Measurements from ENCODE around the gene MAST4. TPM values are rescaled to one million over a fixed set of nuclear protein-coding genes. Genes with fewer than 3 reads are reported as not detected.

Gene MAST4
- total RNA-seq, 1 donor from 2014 or later = 20.9 TPM

DNA sequence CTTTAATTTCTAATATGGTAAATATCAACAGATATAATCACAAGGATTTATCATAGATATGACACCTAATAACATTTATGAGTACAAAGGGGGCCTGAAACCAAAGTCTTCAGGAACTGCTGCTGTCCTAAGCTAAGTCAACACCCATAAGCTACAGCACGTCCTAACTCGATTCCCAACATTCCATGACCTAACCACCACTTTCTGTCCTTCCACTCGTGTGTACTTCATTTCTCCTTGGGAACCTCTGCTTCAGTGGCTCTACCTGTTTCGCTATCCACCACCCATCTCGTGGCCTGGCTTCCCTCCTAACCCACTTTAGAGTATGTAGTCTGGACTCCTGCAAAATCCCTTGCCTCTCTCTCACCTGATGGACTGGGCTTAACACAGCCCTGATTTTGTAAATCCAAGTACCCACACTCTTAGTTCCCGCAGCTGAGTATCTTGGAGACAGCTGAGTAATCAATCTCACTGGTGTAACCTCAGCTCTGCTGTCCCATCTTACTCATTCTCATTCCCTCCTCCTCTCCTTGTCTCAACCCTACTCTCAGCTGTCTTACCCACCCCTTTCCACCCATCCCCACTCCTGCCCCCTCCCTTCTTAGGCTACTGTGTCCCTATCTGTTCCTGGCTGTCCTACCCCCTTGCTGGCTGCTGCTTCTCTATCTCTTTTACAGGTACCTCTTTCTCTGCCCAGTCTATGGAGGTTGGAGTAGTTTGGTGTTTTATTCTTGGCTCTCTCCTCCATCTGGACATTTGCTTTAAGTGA lies 101.8 kb downstream of the MAST4 start:
- no peak for DNase-seq (ENCODE audit: low spot score)

GRCh38 chr5:66701244-66701643 lies 105.1 kb downstream of the MAST4 start:
- DNase-seq (ENCODE audit: low spot score) = no peak

- no peak for DNase-seq (ENCODE audit: low spot score)
Measured at GRCh38 chr5:66702426-66702825, 106.2 kb downstream of the MAST4 start.

DNA sequence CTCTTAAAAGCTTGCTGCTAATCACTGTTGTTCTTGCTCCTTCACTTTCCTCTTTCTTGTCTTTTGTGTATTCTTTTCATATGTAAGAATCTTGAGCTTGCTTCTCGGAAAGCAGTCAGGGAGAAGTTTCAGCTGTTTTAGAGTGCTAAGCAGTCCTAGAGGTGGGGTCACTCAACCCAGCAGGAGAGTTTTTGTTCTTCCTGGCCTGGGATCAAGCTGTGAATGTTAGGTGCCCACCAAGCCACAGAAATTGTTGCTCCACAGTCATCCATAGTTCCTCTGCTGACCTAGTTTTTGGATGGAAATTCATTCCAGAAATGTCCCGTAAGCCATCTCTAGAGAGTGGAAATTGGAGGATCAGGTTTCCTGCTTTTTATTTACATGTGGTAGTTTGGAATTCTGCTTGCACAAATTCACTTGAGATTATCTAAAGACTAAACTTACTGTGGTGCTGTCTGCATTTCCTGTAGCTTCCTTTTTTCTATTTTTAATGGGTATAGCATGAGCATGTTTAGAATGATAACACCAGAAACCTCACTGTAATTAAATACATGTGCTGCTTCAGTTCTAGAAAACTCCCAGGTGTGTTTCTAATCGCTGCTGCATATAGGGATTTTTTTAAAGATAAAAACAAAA lies 108.7 kb downstream of the MAST4 start:
- peak; percentile 49 for DNase-seq (ENCODE audit: low spot score)

DNA sequence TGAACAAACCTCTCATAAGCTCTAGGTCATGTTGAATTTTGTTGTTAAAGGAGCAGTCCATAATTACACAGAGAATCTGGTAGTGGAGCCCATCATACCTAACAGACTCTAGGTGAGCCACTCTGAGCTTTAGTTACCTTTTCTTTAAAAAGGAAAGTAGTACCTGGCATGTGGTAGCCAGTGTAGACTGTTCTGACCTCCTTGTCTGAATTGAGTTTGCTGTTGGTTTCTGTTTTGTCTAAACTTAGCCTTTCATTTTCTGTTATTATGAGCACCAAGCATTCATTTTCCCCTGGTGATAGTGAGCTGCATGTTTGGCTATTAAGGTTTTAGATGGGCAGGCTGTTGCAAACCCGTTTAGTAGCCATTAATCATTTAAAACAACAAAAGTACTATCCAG lies 112.2 kb downstream of the MAST4 start:
- DNase-seq (ENCODE audit: low spot score) = no peak

GRCh38 chr5:66710557-66711088 lies 114.4 kb downstream of the MAST4 start:
- peak; percentile 61 for DNase-seq (ENCODE audit: low spot score)

- DNase-seq (ENCODE audit: low spot score) = no peak
Measured at GRCh38 chr5:66713998-66714397, 117.8 kb downstream of the MAST4 start.

DNA sequence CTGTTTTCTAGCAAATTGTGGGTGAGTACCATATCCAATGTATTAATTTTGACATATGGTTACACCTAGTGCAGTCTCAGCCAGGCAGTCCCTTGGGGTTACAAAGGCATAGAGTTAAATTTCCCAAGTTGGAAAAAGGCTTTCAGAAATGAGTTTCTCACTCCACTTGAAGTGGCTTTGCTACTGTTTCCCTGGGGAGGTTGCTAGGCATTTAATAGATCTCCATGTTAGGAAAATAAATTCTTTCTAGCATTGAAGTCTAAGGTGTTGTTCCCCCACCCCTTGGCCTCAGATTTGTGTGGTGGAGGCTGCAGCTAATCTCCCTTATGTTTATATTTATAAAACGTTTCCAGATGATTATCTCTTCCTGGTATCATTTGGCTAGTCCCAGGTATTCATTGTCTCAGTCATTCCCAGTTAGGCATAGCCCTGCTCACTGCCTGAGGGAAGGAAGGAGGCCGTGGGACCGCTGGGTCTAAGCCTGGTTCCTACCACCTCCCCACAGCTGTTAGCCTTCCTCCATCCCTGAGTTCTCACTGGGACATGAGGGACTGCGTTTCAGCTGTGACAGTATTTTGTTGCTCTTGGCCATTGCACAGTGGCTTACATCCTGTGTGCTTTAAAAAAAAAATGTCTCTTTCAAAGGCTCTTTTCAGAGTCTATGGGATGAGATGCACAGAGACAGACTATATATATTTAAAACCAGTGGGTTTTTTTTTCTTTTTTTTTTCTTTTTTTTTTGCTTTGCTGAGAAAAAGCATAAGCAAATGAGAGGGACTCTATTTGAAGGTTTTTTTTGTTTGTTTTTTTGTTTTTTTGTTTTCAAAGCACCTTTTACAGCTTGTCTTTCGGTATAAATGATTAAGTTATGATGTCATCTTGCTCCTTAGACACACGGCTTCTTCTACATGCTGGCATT lies 121.5 kb downstream of the MAST4 start:
- DNase-seq (ENCODE audit: low spot score) = no peak

- no peak for DNase-seq (ENCODE audit: low spot score)
Measured at GRCh38 chr5:66718374-66719002, 122.3 kb downstream of the MAST4 start.

GRCh38 chr5:66720780-66721179 lies 124.6 kb downstream of the MAST4 start:
- no peak for DNase-seq (ENCODE audit: low spot score)

GRCh38 chr5:66722686-66723085 lies 126.5 kb downstream of the MAST4 start:
- no peak for DNase-seq (ENCODE audit: low spot score)

DNA sequence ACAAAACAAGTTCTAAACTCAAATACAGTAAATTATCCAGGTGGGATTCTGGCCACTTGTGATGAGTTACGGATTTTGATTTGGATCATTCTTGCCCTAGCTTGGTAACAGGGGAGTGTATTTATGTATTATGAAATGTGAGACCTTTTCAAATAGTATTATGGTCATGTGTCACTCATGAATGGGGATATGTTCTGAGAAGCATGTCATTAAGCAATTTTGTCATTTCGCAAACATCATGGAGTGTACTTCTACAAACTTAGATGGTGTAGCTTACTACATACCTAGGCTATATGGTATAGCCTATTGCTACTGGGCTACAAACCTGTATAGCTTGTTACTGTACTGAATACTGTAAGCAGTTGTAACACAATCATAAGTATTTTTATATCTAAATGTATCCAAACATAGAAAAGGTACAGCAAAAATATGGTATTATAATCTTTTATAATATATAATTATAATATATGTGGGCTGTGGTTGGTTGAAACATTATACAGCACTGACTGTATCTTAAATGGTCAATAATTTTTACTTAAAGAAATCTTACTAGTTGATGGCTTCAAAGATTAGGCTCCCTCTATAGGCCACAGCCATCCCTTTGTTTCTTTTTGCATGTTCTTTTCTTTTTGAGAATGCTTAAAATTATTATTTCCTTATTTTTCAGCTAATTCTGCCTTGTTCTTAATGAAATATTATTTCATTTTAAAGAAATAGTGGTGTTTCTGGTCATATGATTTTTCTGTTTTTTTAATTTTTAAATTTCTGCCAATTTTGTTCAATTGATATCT lies 128.4 kb downstream of the MAST4 start:
- no peak for DNase-seq (ENCODE audit: low spot score)

DNA sequence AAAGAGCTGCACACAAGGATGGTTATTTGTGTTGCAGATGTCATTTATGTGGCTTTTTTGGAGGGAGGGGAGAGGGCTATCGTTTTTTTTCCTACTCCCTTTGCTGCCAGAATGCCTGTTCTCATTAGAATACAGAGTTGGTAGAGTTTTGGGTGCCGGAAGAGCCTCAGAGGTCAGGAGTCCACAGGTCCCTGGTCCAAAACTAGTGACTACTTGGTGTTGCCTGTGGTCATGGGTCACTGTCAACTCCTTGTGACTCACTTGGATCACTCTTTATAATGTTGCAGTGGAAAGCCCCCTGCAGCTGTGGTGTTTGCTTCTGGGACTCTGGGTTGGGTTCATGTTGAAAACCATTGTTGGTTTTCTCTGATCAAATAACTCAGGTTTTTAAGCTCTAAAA lies 131.4 kb downstream of the MAST4 start:
- no peak for DNase-seq (ENCODE audit: low spot score)

GRCh38 chr5:66728049-66728448 lies 131.9 kb downstream of the MAST4 start:
- no peak for DNase-seq (ENCODE audit: low spot score)

GRCh38 chr5:66737096-66737495 lies 140.9 kb downstream of the MAST4 start:
- no peak for DNase-seq (ENCODE audit: low spot score)

GRCh38 chr5:66738136-66738535 lies 141.9 kb downstream of the MAST4 start:
- DNase-seq (ENCODE audit: low spot score) = no peak

DNA sequence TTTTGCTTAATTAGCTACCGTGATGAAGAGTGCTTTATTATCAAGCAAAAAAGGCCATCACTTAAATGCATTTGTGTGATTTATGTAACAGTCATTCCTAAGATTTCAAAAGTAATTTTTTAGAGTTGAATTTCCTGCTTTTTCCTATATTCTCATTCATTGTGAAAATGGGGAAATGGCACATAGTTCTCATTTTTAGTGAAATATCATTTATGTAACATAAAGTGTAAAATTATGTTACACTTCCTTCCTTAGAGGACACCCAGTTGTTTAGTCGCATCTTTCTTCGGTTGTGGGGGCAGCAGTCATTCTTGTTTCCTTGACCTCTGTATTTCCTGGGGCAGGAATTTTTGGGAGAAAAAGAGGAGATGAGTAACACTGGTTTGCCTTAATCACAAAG lies 142.8 kb downstream of the MAST4 start:
- no peak for DNase-seq (ENCODE audit: low spot score)

DNA sequence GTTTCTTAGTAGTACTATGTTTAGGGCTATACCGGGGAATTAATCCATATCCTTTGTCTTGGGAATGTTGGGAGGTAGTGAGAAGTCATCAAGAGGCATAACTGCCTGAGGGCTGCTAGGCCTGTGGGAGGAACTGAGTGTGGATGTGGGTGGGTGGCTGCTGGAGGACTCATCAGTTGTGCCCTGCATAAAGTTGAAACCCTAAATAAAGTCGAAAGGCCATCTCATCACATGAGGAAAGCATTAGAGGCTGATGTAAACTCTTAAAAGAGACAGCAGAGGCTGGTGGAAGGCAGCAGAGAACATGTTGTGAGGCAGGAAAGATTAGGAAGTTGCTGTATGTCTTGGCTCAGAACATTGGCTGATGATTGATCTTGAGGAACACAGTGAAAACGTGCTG lies 143.8 kb downstream of the MAST4 start:
- DNase-seq (ENCODE audit: low spot score) = no peak

GRCh38 chr5:66741394-66741793 lies 145.2 kb downstream of the MAST4 start:
- DNase-seq (ENCODE audit: low spot score) = no peak

DNA sequence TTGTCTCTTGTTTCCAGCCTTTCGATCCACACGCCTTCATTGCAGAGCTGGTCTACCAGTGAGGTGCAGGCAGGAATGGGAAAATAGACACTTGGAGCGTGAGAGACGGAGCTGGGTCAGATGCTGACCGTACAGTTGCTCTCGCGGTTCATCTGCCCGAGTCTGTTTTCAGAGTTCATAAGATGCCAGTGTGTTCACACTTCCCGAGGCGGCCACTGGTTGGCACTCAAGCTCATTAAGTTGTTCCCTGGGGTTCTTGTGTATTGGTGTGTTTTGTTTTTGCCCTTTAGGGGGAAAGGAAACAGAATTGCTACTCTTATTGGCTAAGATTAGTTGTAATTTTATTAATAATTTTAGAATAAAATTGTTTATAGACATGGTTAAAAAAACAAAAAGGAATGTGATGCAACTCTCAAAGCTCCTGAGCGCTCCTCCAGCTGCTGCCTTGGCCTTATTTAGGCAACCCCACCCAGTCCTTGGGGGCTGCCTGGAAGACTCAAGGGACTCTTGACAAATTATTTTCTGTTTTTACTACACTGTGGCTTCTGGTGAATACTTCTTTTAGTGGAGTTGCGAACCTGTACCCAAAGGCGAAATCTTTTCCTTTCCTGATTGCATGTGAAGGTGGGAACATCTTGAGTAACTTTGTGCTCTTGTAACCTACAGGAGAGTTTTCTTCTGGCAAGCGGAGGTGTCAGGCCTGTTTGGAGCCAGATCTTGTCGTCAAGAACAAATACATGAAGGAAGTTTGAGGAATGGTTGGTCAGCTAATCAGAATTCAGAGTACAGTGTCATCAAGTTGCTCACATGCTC lies 146.1 kb downstream of the MAST4 start:
- DNase-seq (ENCODE audit: low spot score) = no peak

Measured in umbilical cord (tissue), 2 donors.